H1 (cell line): Measurements from ENCODE around the gene DELE1. TPM values are rescaled to one million over a fixed set of nuclear protein-coding genes. Genes with fewer than 3 reads are reported as not detected.

Experiments used
- ASH2L ChIP-seq: fragments of 200-600, 300-600 bp; sonication (generic); IDR thresholded peaks from one replicate; pipeline ENCODE4 v1.7.1; 2017; ENCODE audit warnings: low read length
- CBX5 ChIP-seq: fragments of 300-800, 300-1000 bp; sonication (generic); IDR thresholded peaks from 2 replicates; pipeline ENCODE4 v1.7.1; 2016; ENCODE audit warnings: antibody characterized with exemption, low read length, low read depth
- CHD1 ChIP-seq: IDR thresholded peaks from 2 replicates; pipeline ENCODE4 v1.6.1; 2012; ENCODE audit warnings: low read depth, low read length, improper control_type of control experiment
- GTF2F1 ChIP-seq: IDR thresholded peaks from 2 replicates; pipeline ENCODE4 v1.6.1; 2012; ENCODE audit warnings: low read depth, low read length, improper control_type of control experiment, borderline replicate concordance
- RFX5 ChIP-seq: IDR thresholded peaks from 2 replicates; pipeline ENCODE4 v1.6.1; 2011; ENCODE audit warnings: low read depth, low read length, improper control_type of control experiment, borderline replicate concordance
- RXRA ChIP-seq: IDR thresholded peaks from 2 replicates; pipeline ENCODE4 v1.6.1; 2011; ENCODE audit warnings: low read depth, mild to moderate bottlenecking, low read length, moderate library complexity; ENCODE audit not compliant: insufficient read depth
- SUZ12 ChIP-seq: fragments of 200-600 bp; sonication (generic); IDR thresholded peaks from 2 replicates; pipeline ENCODE4 v1.6.1; 2012; ENCODE audit warnings: mild to moderate bottlenecking, inconsistent platforms, low read length, moderate library complexity, mixed read lengths
- polyA plus RNA-seq, 7 experiments: library from polyadenylated mRNA; depleted of rRNA in 3 of 7; stranded (reverse) in 5 of 7; unstranded in 2 of 7; fragments of >200 nt in 5 of 7; fragments of 200-250 nt in 2 of 7; gene quantifications; 1 replicate in 5 of 7; 2 replicates in 1 of 7; 4 replicates in 1 of 7; pipeline versions ENCODE4 v1.2.1 to v1.2.3, GENCODE V29; 2011 to 2013; ENCODE audit warnings: missing spikeins in 2 of 7, mixed read lengths in 2 of 7
- total RNA-seq: library from RNA; stranded (reverse); fragmentation: NEBNext Ultra II Directional; extraction: Animal tissue kit (Norgen Biotek cat#: 25700); gene quantifications from 2 replicates; pipeline ENCODE4 v1.2.1, GENCODE V29; 2021

Gene DELE1
- total and polyA plus RNA-seq, 2 of the 8 experiments (the other 6 are each of a cell fraction or from before 2014, with no cell fraction given), result 61.4 to 114 TPM

DNA sequence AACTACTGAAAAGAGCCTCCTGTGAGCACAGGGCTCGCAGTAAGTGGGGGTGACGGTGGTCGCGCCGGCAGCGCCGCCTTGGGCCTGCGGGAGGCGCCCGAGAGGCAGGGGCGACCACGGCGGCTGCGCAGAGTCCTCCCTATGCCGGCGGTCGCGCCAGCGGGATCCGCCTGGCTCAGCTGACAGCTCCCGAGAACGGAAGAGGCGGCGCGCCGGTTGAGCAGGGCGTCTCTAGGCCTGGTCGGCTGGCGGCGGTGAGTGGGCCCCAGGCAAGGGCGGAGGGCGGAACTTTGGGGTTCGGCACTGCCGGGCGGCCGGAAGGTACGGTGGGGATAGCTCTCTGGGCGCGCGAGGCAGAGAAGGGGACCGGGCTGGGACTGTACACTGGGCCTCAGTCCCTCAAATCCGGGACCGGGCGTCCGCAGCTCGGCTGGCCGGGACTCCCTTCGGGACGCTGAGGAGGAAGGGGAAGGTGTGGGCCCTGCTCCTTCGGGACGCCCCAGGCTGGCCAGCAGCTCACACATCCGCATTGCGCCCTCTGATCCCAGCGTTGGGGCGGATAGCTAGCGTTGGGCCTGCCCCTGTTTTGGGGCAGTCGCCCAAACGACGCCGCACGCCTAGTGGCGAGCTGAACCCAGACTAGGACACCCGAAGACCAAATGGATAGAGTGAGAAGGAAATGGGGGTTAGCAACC, 45.4 kb downstream of the DELE1 start, which contains the start of gene RNF14 (continued):
- TF ChIP-seq CHD1, result no peak
- no peak for TF ChIP-seq GTF2F1
- no peak for TF ChIP-seq CBX5
- no peak for TF ChIP-seq SUZ12
- no peak for TF ChIP-seq RXRA
- peak; percentile 93 for TF ChIP-seq ASH2L
- TF ChIP-seq RFX5, result no peak
